ENCODE data around the gene CASZ1. TPM values are rescaled to one million over a fixed set of nuclear protein-coding genes. Genes with fewer than 3 reads are reported as not detected.

The CASZ1 gene
- total RNA-seq, 1 experiment from 2014 or later = 27.8 TPM

DNA sequence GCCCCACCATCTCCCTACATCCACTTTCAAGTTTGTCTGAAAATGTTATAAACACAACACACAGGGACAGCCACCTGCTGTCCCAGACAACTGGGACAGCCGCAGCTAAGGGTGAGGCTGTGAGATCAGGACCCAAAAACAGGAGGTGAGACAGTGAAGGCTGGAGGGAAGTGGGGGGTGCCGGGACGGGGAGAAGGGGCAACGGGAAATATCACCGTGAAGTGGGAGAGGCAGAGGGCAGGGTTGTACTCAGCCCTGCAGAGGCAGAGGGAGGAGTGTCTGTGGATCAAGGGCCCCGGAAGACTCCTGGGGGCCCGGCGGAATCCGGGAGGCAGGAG lies 114.4 kb downstream of the CASZ1 start:
- H3K4me1 ChIP-seq (ENCODE audit: control insufficient read depth, insufficient read depth, low read length) = peaks cover 37% of the 10 kb centered on the region
- BruUV-seq (replicated peaks) = no TSS peak
- H3K36me3 ChIP-seq (ENCODE audit: control insufficient read depth, insufficient read depth, low read length) = no peaks in the 10 kb centered on the region
- no peaks in the 10 kb centered on the region for H3K27me3 ChIP-seq (ENCODE audit: control insufficient read depth, insufficient read depth, low read length)
- POLR2A ChIA-PET = no interaction called here
- ATAC-seq (no peak), DNase-seq (ENCODE audit: low read depth, low spot score) (no peak)
- in situ Hi-C loops (cut with HindIII; ENCODE audit: low pct_unique_long_range_greater_than_20kb, low sequenced_read_pairs) = no loop called here
- intact Hi-C loops (cut with micrococcal nuclease; ENCODE audit: unreplicated experiment) = no loop called here
- no peaks in the 10 kb centered on the region for H3K9me3 ChIP-seq (ENCODE audit: control insufficient read depth, insufficient read depth, low read depth, low read length)
- no peak for TF ChIP-seq TCF7L2 (IDR thresholded peaks at IDR 0.05; ENCODE audit: low read depth, low read length)
- TF ChIP-seq, protein P1, sequence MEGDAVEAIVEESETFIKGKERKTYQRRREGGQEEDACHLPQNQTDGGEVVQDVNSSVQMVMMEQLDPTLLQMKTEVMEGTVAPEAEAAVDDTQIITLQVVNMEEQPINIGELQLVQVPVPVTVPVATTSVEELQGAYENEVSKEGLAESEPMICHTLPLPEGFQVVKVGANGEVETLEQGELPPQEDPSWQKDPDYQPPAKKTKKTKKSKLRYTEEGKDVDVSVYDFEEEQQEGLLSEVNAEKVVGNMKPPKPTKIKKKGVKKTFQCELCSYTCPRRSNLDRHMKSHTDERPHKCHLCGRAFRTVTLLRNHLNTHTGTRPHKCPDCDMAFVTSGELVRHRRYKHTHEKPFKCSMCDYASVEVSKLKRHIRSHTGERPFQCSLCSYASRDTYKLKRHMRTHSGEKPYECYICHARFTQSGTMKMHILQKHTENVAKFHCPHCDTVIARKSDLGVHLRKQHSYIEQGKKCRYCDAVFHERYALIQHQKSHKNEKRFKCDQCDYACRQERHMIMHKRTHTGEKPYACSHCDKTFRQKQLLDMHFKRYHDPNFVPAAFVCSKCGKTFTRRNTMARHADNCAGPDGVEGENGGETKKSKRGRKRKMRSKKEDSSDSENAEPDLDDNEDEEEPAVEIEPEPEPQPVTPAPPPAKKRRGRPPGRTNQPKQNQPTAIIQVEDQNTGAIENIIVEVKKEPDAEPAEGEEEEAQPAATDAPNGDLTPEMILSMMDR (IDR thresholded peaks at IDR 0.05) = no peak
- TF ChIP-seq POLR2AphosphoS5 (IDR thresholded peaks at IDR 0.05; ENCODE audit: low read depth, low read length) = no peak
- TF ChIP-seq, protein P2, sequence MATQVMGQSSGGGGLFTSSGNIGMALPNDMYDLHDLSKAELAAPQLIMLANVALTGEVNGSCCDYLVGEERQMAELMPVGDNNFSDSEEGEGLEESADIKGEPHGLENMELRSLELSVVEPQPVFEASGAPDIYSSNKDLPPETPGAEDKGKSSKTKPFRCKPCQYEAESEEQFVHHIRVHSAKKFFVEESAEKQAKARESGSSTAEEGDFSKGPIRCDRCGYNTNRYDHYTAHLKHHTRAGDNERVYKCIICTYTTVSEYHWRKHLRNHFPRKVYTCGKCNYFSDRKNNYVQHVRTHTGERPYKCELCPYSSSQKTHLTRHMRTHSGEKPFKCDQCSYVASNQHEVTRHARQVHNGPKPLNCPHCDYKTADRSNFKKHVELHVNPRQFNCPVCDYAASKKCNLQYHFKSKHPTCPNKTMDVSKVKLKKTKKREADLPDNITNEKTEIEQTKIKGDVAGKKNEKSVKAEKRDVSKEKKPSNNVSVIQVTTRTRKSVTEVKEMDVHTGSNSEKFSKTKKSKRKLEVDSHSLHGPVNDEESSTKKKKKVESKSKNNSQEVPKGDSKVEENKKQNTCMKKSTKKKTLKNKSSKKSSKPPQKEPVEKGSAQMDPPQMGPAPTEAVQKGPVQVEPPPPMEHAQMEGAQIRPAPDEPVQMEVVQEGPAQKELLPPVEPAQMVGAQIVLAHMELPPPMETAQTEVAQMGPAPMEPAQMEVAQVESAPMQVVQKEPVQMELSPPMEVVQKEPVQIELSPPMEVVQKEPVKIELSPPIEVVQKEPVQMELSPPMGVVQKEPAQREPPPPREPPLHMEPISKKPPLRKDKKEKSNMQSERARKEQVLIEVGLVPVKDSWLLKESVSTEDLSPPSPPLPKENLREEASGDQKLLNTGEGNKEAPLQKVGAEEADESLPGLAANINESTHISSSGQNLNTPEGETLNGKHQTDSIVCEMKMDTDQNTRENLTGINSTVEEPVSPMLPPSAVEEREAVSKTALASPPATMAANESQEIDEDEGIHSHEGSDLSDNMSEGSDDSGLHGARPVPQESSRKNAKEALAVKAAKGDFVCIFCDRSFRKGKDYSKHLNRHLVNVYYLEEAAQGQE (IDR thresholded peaks at IDR 0.05; ENCODE audit: insufficient read depth in 1 of 2, low read depth in 2 of 2, low read length in 1 of 2) = no peak
- no peak for TF ChIP-seq SIN3A (IDR thresholded peaks at IDR 0.05; ENCODE audit: borderline replicate concordance, insufficient read depth, low read depth, low read length)
- H3K4me3 ChIP-seq (ENCODE audit: low read depth in 2 of 2, low read length in 2 of 2) = no peak overlapping the region
- CTCF ChIA-PET = interaction anchor here (0.8 kb wide), 1 partner anchor 109 kb away, joined by 5 read pairs; no protein-coding TSS in a partner anchor
- H3K27ac ChIP-seq (ENCODE audit: low read length) = no peak overlapping the region

DNA sequence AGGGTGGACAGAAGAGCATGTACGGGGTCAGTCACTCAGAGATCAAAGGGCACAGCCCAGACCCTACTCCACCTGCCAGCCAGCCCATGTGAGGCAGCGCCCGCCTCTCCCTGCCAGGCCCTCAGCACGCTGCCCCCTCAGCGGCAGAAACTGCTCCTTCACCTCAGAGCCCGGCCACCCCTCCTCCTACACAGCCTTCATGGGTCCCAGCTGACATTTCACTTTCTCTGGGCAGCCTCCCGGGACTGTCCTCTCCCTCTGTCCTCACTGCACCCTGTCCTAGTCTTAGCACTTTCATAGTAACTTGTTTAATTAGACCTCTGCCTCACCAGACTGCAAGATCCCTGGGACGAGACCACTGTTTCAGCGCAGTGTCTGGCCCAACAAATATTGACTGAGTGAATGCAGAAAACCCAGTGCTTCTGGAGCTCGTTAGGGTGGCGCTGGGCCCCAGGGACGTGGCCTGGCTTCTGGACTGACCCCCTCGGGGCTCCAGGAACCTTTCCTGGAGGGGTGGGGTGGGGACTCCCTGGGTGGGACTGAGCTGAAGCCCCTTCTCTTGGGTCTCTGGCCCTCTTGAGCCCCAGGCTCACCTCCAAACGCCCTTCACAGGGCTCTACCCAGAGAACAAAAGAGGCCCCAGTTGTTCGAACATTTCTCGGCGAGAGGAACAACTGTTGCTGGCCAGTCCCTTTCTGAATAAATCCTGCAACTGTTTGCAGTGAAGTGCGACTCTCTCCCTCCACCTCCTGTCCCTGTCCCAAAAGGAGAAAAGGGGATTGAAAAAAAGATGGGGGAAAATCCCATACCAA lies 114.9 kb downstream of the CASZ1 start:
- intact Hi-C loops (cut with micrococcal nuclease; ENCODE audit: unreplicated experiment) (no loop called here), in situ Hi-C loops (cut with HindIII; ENCODE audit: low pct_unique_long_range_greater_than_20kb, low sequenced_read_pairs) (no loop called here)
- Histone ChIP-seq H3K27me3 (ENCODE audit: control insufficient read depth, insufficient read depth, low read length) (no peaks in the 10 kb centered on the region), H3K4me1 (ENCODE audit: control insufficient read depth, insufficient read depth, low read length) (peaks cover 34% of the 10 kb centered on the region), H3K36me3 (ENCODE audit: control insufficient read depth, insufficient read depth, low read length) (no peaks in the 10 kb centered on the region), H3K4me3 (ENCODE audit: low read depth in 2 of 2, low read length in 2 of 2) (no peak overlapping the region), H3K9me3 (ENCODE audit: control insufficient read depth, insufficient read depth, low read depth, low read length) (no peaks in the 10 kb centered on the region), H3K27ac (ENCODE audit: low read length) (no peak overlapping the region)
- no peak for ATAC-seq
- TF ChIP-seq POLR2AphosphoS5 (IDR thresholded peaks at IDR 0.05; ENCODE audit: low read depth, low read length) (no peak), SIN3A (IDR thresholded peaks at IDR 0.05; ENCODE audit: borderline replicate concordance, insufficient read depth, low read depth, low read length) (no peak), TCF7L2 (IDR thresholded peaks at IDR 0.05; ENCODE audit: low read depth, low read length) (no peak)
- TF ChIP-seq, protein P1 (IDR thresholded peaks at IDR 0.05) = no peak
- TF ChIP-seq, protein P2 (IDR thresholded peaks at IDR 0.05; ENCODE audit: insufficient read depth in 1 of 2, low read depth in 2 of 2, low read length in 1 of 2) = no peak
- POLR2A ChIA-PET = no interaction called here
- CTCF ChIA-PET = no interaction called here
- DNase-seq (ENCODE audit: low read depth, low spot score) = no peak
- BruUV-seq (replicated peaks) = no TSS peak

Data from Panc1 (cell line).